Skeletal muscle tissue (tissue), 4 donors: ENCODE data around the gene DICER1. TPM values are rescaled to one million over a fixed set of nuclear protein-coding genes. Genes with fewer than 3 reads are reported as not detected.

ENCODE experiments used
- H3K27ac ChIP-seq: one replicate; pipeline ENCODE4 v1.7.0; 2013; ENCODE audit warnings: mild to moderate bottlenecking, low read depth, low read length, inconsistent platforms
- H3K27me3 ChIP-seq, 3 donors: one replicate each; pipeline ENCODE4 v1.7.0; 2013; ENCODE audit warnings: low read length in 3 of 3; ENCODE audit not compliant: control insufficient read depth in 3 of 3, insufficient read depth in 3 of 3
- H3K36me3 ChIP-seq, 3 donors: one replicate each; pipeline ENCODE4 v1.7.0; 2013; ENCODE audit warnings: low read length in 3 of 3; ENCODE audit not compliant: control insufficient read depth in 3 of 3, insufficient read depth in 3 of 3
- H3K4me1 ChIP-seq, 3 donors: one replicate each; pipeline ENCODE4 v1.7.0; 2013; ENCODE audit warnings: low read length in 3 of 3, mild to moderate bottlenecking in 3 of 3; ENCODE audit not compliant: control insufficient read depth in 3 of 3, insufficient read depth in 3 of 3
- H3K4me3 ChIP-seq, 3 donors: one replicate each; pipeline ENCODE4 v1.7.0; 2013; ENCODE audit warnings: low read length in 3 of 3
- H3K9ac ChIP-seq, 3 donors: one replicate each; pipeline ENCODE4 v1.7.0; 2013; ENCODE audit warnings: low read length in 3 of 3, mild to moderate bottlenecking in 3 of 3, moderate library complexity in 2 of 3, low read depth in 1 of 3
- H3K9me3 ChIP-seq, 3 donors: one replicate each; pipeline ENCODE4 v1.7.0; 2013; ENCODE audit warnings: low read length in 3 of 3; ENCODE audit not compliant: control insufficient read depth in 3 of 3
- total RNA-seq: library from RNA; depleted of rRNA; stranded (reverse); fragments of >200 nt; gene quantifications from one replicate; pipeline ENCODE4 v1.2.3, GENCODE V29; 2014
- donor health status: Osteomylitis.

Gene DICER1
- total RNA-seq, 1 donor from 2014 or later, result 107 TPM

GRCh38 chr14:95046711-95047681 lies 110.3 kb downstream of the DICER1 start:
- peak overlapping the region in 2 of 3 donors; percentile 25 to 45 for H3K9ac ChIP-seq
- peaks cover 0 to 3% (median 0%) of the 10 kb centered on the region in 3 donors for H3K27me3 ChIP-seq
- H3K27ac ChIP-seq, result peak overlapping the region; percentile 25
- peaks cover 0 to 9% (median 3%) of the 10 kb centered on the region in 3 donors for H3K4me1 ChIP-seq
- H3K9me3 ChIP-seq, result no peaks in the 10 kb centered on the region
- no peaks in the 10 kb centered on the region for H3K36me3 ChIP-seq
- no peak overlapping the region for H3K4me3 ChIP-seq

- Histone ChIP-seq H3K27me3 (peaks cover 0 to 3% (median 0%) of the 10 kb centered on the region in 3 donors), H3K4me1 (peaks cover 0 to 12% (median 5%) of the 10 kb centered on the region in 3 donors), H3K27ac (no peak overlapping the region)
These were observed 111.4 kb downstream of the DICER1 start for GRCh38 chr14:95045836-95046430.

DNA sequence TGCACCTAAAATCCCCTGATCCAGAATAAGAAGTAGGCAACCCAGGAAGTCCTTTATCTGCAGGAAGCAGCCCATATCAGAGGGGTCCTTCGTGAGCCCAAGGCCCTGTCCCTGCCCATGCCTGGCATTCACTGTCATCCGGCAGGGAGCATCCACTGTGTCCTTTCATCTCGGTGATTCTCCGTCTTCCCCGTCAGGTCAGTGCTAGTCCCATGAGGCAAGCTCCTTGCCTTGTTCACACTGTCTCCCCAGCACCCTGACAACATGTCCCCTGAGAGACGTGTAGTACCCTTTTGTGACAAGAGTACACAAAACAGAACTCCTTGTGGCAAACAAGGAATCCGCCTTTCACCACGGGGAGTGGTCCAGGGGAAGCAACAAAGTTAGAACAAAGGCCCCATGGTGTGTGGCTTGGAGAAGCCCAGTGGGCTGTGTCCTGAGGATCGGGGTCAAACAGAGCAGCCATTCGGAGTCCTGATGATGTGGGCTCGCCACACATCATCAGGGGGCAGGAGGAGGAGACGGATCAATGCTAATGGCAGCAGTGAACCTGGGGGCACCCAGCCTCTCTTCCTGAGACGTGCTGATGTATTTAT lies 112.1 kb downstream of the DICER1 start:
- Histone ChIP-seq H3K9me3 (no peaks in the 10 kb centered on the region), H3K27ac (no peak overlapping the region), H3K27me3 (peaks cover 0 to 3% (median 0%) of the 10 kb centered on the region in 3 donors), H3K4me3 (no peak overlapping the region), H3K36me3 (no peaks in the 10 kb centered on the region), H3K9ac (no peak overlapping the region), H3K4me1 (peaks cover 0 to 12% (median 5%) of the 10 kb centered on the region in 3 donors)

More at GRCh38 chr14:95045836-95046430, 111.4 kb downstream of the DICER1 start:
- Histone ChIP-seq H3K9me3 (no peaks in the 10 kb centered on the region), H3K36me3 (no peaks in the 10 kb centered on the region), H3K4me3 (no peak overlapping the region), H3K9ac (no peak overlapping the region)

DNA sequence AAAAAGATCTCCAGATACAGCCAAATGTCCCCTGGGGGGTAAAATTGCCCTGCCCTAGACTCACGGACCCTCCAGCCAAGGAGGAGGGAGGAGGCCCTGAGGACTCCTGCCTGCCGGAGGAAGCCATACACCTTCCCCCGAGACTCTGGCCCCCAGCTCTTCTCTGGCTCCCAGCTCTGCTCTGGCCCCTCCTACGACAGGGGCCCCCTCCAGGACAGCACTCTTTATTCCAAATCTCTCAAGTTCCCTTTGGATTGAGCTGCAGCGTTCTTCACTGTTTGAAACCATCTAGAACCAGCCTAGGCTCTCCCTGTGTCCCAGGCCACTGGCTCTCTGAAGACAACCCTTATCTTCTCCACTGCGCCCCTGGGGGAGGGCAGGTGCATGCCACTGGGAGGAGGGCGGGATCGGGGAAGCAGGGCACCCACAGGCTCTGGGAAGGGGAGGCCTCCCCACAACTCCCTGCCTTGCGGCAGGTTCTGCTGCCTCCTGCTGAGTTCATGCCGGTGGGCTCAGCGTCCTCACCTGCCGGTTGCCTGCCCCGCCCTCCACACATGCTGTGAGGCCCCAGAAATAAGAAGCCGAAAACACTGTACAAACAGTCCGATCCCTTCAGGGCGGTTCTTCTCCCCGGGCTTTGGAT lies 112.7 kb downstream of the DICER1 start:
- Histone ChIP-seq H3K4me3 (no peak overlapping the region), H3K27ac (no peak overlapping the region), H3K36me3 (no peaks in the 10 kb centered on the region), H3K9ac (no peak overlapping the region), H3K9me3 (no peaks in the 10 kb centered on the region), H3K27me3 (peaks cover 0 to 3% (median 0%) of the 10 kb centered on the region in 3 donors), H3K4me1 (peaks cover 0 to 12% (median 5%) of the 10 kb centered on the region in 3 donors)

DNA sequence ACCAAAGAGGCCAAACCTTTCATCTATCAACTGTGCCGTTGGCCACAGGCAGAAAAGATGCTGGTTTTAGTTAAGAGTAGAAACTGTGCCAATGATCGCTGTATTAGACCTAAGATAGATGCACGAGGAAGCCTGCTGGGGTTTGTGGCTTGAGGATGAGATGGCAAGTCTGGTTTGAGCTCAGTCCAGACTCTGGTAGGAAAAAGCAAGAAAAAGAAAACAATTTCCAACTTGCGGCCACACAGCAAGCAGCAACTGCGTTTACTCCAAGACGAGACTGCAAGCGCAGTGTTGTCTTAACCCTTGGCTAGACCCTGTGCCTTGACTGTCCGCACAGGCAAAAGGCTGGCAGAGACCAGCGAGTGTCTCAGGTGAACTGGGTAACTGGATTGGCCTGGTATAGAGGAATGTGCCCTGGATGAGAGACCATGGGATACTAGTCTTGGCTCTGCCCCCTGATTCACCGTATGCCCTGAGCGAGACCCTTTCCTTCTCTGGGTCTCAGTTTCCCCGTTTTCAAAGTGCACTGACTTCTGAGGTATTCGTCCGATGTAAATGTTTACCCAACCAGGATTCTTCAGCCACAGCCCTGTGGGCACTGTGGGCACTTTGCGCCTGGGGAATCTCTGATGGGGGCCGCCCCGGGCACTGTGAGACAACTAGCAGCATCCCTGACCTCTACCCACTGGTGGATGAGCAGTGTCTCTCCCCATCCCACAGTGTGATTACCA lies 113.4 kb downstream of the DICER1 start:
- no peak overlapping the region for H3K27ac ChIP-seq
- peaks cover 0 to 3% (median 0%) of the 10 kb centered on the region in 3 donors for H3K27me3 ChIP-seq
- no peaks in the 10 kb centered on the region for H3K9me3 ChIP-seq
- no peak overlapping the region for H3K9ac ChIP-seq
- H3K36me3 ChIP-seq, result no peaks in the 10 kb centered on the region
- H3K4me1 ChIP-seq, result peaks cover 0 to 12% (median 5%) of the 10 kb centered on the region in 3 donors
- H3K4me3 ChIP-seq, result no peak overlapping the region

DNA sequence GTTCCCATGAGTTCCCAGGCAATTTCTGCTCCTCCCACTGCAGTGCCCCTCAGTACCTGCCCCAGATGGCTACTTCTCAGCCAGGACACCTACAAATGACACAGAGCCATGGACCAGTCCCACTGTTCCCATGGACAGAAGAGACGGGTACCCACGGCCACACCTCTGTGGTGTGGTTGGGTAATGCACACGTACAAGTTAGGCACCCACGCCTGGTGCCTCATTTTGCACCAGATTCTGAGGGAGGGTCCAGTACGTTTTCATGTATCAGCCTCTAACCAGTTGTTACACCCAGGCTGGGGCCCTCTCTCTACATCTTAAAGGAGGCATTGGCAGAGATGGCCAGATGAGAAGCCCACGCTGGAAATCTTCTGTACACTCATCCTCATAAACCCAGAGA lies 114.0 kb downstream of the DICER1 start:
- H3K9me3 ChIP-seq, result no peaks in the 10 kb centered on the region
- H3K27me3 ChIP-seq, result peaks cover 0 to 5% (median 0%) of the 10 kb centered on the region in 3 donors
- no peaks in the 10 kb centered on the region for H3K36me3 ChIP-seq
- no peak overlapping the region for H3K27ac ChIP-seq
- peaks cover 0 to 12% (median 5%) of the 10 kb centered on the region in 3 donors for H3K4me1 ChIP-seq
- H3K9ac ChIP-seq, result no peak overlapping the region
- H3K4me3 ChIP-seq, result no peak overlapping the region

DNA sequence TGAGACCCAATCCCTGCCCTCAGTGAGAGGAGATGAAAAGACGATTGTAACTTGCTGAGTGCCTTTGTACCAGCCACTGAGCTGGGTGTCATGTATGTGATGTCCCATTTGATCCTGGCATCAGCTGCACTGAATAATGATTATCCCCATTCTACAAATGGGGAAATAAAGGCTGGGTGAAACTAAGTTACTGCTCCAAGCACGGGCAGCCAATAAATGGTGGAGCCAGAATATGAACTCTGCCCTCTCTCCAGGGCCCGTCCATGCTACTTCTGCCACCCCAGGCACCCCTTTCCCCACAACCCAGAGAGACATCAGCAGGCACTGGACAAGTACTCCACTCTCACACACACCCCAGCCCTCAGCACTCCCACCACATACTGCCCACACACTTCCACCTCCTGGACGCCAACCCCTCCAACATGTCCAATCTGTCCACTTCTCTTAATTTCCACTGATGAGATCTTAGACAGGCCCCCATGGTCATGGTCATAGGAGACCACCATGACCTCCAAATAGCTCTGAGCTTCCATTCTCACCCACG lies 115.8 kb downstream of the DICER1 start:
- peak overlapping the region; percentile 25 for H3K27ac ChIP-seq
- peaks cover 0 to 5% (median 2%) of the 10 kb centered on the region in 3 donors for H3K4me1 ChIP-seq
- peaks cover 0 to 5% (median 0%) of the 10 kb centered on the region in 3 donors for H3K27me3 ChIP-seq
- H3K9ac ChIP-seq, result peak overlapping the region in 1 of 3 donors; percentile 16
- no peaks in the 10 kb centered on the region for H3K9me3 ChIP-seq
- no peak overlapping the region for H3K4me3 ChIP-seq
- H3K36me3 ChIP-seq, result no peaks in the 10 kb centered on the region

GRCh38 chr14:95040708-95041476 lies 116.4 kb downstream of the DICER1 start:
- no peaks in the 10 kb centered on the region for H3K9me3 ChIP-seq
- no peak overlapping the region for H3K9ac ChIP-seq
- H3K4me3 ChIP-seq, result no peak overlapping the region
- H3K36me3 ChIP-seq, result no peaks in the 10 kb centered on the region
- H3K4me1 ChIP-seq, result peaks cover 0 to 4% (median 2%) of the 10 kb centered on the region in 3 donors
- H3K27ac ChIP-seq, result peak overlapping the region; percentile 25
- H3K27me3 ChIP-seq, result peaks cover 0 to 5% (median 0%) of the 10 kb centered on the region in 3 donors
